HFFc6 (cell line): ENCODE data around the gene LRP11. TPM values are rescaled to one million over a fixed set of nuclear protein-coding genes. Genes with fewer than 3 reads are reported as not detected.

Experiments
- DNase-seq: peaks from one replicate; pipeline ENCODE4 v3.0.0-alpha.2; 2018
- H3K27ac Mint-ChIP-seq: 2 replicates; pipeline ENCODE4 v1.8.0; 2020; ENCODE audit warnings: mild to moderate bottlenecking, mixed read lengths
- H3K27me3 Mint-ChIP-seq: 2 replicates; pipeline ENCODE4 v1.8.0; 2021; ENCODE audit warnings: mild to moderate bottlenecking, moderate library complexity, mixed read lengths; ENCODE audit not compliant: insufficient read depth
- H3K36me3 Mint-ChIP-seq: 2 replicates; pipeline ENCODE4 v1.8.0; 2021; ENCODE audit warnings: low read depth, mixed read lengths
- H3K4me1 Mint-ChIP-seq: 2 replicates; pipeline ENCODE4 v1.8.0; 2020; ENCODE audit warnings: low read depth, mixed read lengths
- H3K4me3 Mint-ChIP-seq: 2 replicates; pipeline ENCODE4 v1.8.0; 2020; ENCODE audit warnings: mild to moderate bottlenecking, moderate library complexity, mixed read lengths
- H3K9me3 Mint-ChIP-seq: 2 replicates; pipeline ENCODE4 v1.8.0; 2020; ENCODE audit warnings: mild to moderate bottlenecking, mixed read lengths
- CTCF ChIP-seq: fragments of 200-600 bp; sonication (generic); IDR thresholded peaks from 2 replicates; pipeline ENCODE4 v1.5.0; 2021; ENCODE audit warnings: antibody characterized with exemption, mild to moderate bottlenecking
- total RNA-seq, 6 experiments: library from RNA; stranded (reverse); fragmentation: NEBNext Ultra II Directional; extraction: Animal tissue kit (Norgen Biotek cat#: 25700); gene quantifications; 2 replicates in 1 of 6; 3 replicates in 5 of 6; pipeline ENCODE4 v1.2.3, GENCODE V29; 2021

LRP11 gene
- total RNA-seq, 6 experiments from 2014 or later = 27.4 to 34.6 (median 30.4) TPM

- Mint-ChIP-seq H3K36me3 (no peaks in the 10 kb centered on the region), H3K9me3 (no peaks in the 10 kb centered on the region), H3K4me3 (no peak overlapping the region), H3K27me3 (peaks cover 5% of the 10 kb centered on the region), H3K4me1 (peaks cover 42% of the 10 kb centered on the region), H3K27ac (no peak overlapping the region)
- TF ChIP-seq CTCF = no peak
- DNase-seq = no peak
These were observed 35.3 kb upstream of the LRP11 start for GRCh38 chr6:149899486-149899885.

DNA sequence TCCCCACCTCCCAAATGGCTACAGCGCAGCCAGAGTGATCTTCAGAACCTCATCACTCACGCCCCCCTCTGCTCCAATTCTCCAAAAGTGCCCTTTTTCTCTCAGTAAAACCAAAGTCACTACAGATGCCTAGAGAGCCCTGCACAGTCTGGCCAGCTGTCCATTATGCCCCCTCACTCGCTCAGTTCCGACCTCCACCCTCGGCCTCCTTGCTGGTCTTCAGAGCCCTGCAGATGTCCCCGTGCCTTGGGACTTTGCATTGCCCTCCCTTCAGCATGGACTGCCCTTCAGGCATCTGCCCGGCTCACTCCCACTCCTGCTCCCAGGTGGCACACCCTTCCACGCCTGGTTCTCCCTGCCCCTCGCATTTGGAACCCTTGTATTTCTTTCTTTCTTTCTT lies 34.8 kb upstream of the LRP11 start:
- Mint-ChIP-seq H3K27me3 (peaks cover 3% of the 10 kb centered on the region), H3K9me3 (no peaks in the 10 kb centered on the region), H3K27ac (0 out of 2 replicates have a peak overlapping the region, but pooled peaks have one; percentile 29), H3K4me1 (peaks cover 44% of the 10 kb centered on the region), H3K4me3 (no peak overlapping the region), H3K36me3 (no peaks in the 10 kb centered on the region)
- no peak for TF ChIP-seq CTCF
- DNase-seq = no peak

GRCh38 chr6:149897855-149898744 lies 33.9 kb upstream of the LRP11 start, which contains the start of gene RAET1E:
TSS of gene RAET1E (minus strand) at chr6:149898113. CDS start at chr6:149890901, 7,212 bp downstream.
- Mint-ChIP-seq H3K36me3 (no peaks in the 10 kb centered on the region), H3K27me3 (no peaks in the 10 kb centered on the region; the same call in 1 of the 2 replicates), H3K27ac (peak within 1 kb of the TSS; percentile 93), H3K4me1 (peaks cover 44% of the 10 kb centered on the region), H3K9me3 (no peaks in the 10 kb centered on the region), H3K4me3 (peak within 1 kb of the TSS; percentile 83)
- DNase-seq = no peak
- no peak for TF ChIP-seq CTCF

GRCh38 chr6:149897015-149897697 lies 33.0 kb upstream of the LRP11 start:
- Mint-ChIP-seq H3K4me1 (peaks cover 44% of the 10 kb centered on the region), H3K36me3 (no peaks in the 10 kb centered on the region), H3K27me3 (no peaks in the 10 kb centered on the region; the same call in 1 of the 2 replicates), H3K4me3 (peak overlapping the region; percentile 83), H3K9me3 (no peaks in the 10 kb centered on the region), H3K27ac (peak overlapping the region; percentile 93)
- peak; percentile 91 for DNase-seq
- TF ChIP-seq CTCF = no peak

DNA sequence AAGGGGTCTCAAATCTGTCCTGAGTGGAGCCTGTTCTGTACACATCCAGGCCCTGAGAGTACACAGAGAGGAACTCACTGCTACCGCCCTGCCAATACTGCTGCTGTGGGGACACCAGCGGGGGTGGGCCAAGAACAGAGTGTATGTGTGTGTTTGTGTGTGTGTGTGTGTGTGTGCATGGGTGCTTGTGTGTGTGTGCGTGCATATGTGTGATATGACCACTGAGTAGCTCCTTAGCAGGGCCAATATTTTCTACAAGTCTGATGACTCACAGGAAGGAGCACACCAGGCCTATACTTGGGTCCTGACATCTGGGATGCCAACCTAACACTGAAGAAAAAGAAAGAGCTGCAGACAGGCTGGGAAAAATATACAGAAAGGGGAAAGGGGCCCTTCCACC lies 32.3 kb upstream of the LRP11 start:
- DNase-seq = peak; percentile 44
- Mint-ChIP-seq H3K27ac (peak overlapping the region; percentile 93), H3K4me3 (peak overlapping the region; percentile 83), H3K4me1 (peaks cover 44% of the 10 kb centered on the region), H3K9me3 (no peaks in the 10 kb centered on the region), H3K27me3 (no peaks in the 10 kb centered on the region; the same call in 1 of the 2 replicates), H3K36me3 (no peaks in the 10 kb centered on the region)
- TF ChIP-seq CTCF = no peak
